GM12878 (cell line): ENCODE data around the gene MTNR1A. TPM values are rescaled to one million over a fixed set of nuclear protein-coding genes. Genes with fewer than 3 reads are reported as not detected.

Experiments used
- ATAC-seq: fragments of 200-7000 bp; cut with Tn5 transposase; 3 replicates; pipeline ENCODE4 v1.9.1; 2020; ENCODE audit warnings: mild to moderate bottlenecking, moderate library complexity
- BruUV-seq: library from RNA; stranded (reverse); fragments of 400-500 nt; replicated peaks from 2 replicates; lab custom pipeline; 2021; lab: Mats Ljungman, UMichigan
- CTCF ChIA-PET: fragments of 300-600 bp; sonication (Branson Sonifier 250); formaldehyde crosslinking; extraction: SDS; loops from one replicate; lab custom pipeline; 2021; ENCODE audit warnings: inconsistent platforms; lab: Yijun Ruan, JAX
- POLR2A ChIA-PET: fragments of 350-600 bp; formaldehyde crosslinking; extraction: SDS; loops from one replicate; lab custom pipeline; 2021; ENCODE audit warnings: inconsistent platforms; lab: Charles Lee
- RAD21 ChIA-PET: fragments of 300-600 bp; sonication (Branson Sonifier 250); formaldehyde crosslinking; loops from one replicate; lab custom pipeline; 2023; ENCODE audit warnings: antibody characterized with exemption; ENCODE audit not compliant: unreplicated experiment; lab: Charles Lee
- SMC1A ChIA-PET: fragments of 300-600 bp; sonication (Branson Sonifier 250); formaldehyde crosslinking; loops from one replicate; lab custom pipeline; 2023; ENCODE audit not compliant: unreplicated experiment, uncharacterized antibody; lab: Charles Lee
- DNase-seq: peaks from one replicate; pipeline ENCODE4 v3.0.0-alpha.2; 2011; ENCODE audit warnings: low read depth, low spot score
- FAIRE-seq: peaks from 3 replicates; lab custom pipeline; 2011; peaks lifted over from hg19 to GRCh38; lab: Jason Lieb, UNC
- H2AFZ ChIP-seq: 2 replicates; pipeline ENCODE4 v1.6.0; 2011; ENCODE audit warnings: low read depth, low read length, control low read depth; ENCODE audit not compliant: control insufficient read depth
- H3K27ac ChIP-seq: 2 replicates; pipeline ENCODE4 v1.5.1; 2011; ENCODE audit warnings: control low read depth; ENCODE audit not compliant: control insufficient read depth, insufficient read depth
- H3K27me3 ChIP-seq, 2 experiments: replicated peaks in 1 of 2; 2 replicates each; pipeline versions ENCODE4 v1.6.0 to v1.6.1; 2011; ENCODE audit warnings: low read length in 1 of 2; ENCODE audit not compliant: control insufficient read depth in 2 of 2, insufficient read depth in 2 of 2
- H3K36me3 ChIP-seq, 2 experiments: 2 replicates each; pipeline ENCODE4 v1.5.1; 2011; ENCODE audit warnings: low read length in 1 of 2; ENCODE audit not compliant: control insufficient read depth in 2 of 2, insufficient read depth in 2 of 2
- H3K4me1 ChIP-seq: 2 replicates; pipeline ENCODE4 v1.6.1; 2011; ENCODE audit warnings: mild to moderate bottlenecking, low read length, moderate library complexity, mixed read lengths; ENCODE audit not compliant: control insufficient read depth, insufficient read depth
- H3K4me2 ChIP-seq: 2 replicates; pipeline ENCODE4 v1.6.0; 2011; ENCODE audit warnings: control low read depth; ENCODE audit not compliant: control insufficient read depth, insufficient read depth
- H3K4me3 ChIP-seq: fragments of 200-600 bp; sonication (generic); 2 replicates; pipeline ENCODE4 v1.5.1; 2016
- H3K79me2 ChIP-seq: 2 replicates; pipeline ENCODE4 v1.6.0; 2011; ENCODE audit warnings: low read length; ENCODE audit not compliant: control insufficient read depth, insufficient read depth
- H3K9ac ChIP-seq: 2 replicates; pipeline ENCODE4 v1.8.0; 2011; ENCODE audit warnings: low read length, control low read depth, mixed read lengths; ENCODE audit not compliant: control insufficient read depth, insufficient read depth
- H3K9me3 ChIP-seq: replicated peaks from 3 replicates; pipeline ENCODE4 v1.5.1; 2011; ENCODE audit warnings: mild to moderate bottlenecking, low read length; ENCODE audit not compliant: control insufficient read depth, insufficient read depth
- H4K20me1 ChIP-seq: 2 replicates; pipeline ENCODE4 v1.6.0; 2011; ENCODE audit not compliant: control insufficient read depth, insufficient read depth
- CBX5 ChIP-seq: sonication (generic); IDR thresholded peaks from 2 replicates; pipeline ENCODE4 v1.6.1; 2016; ENCODE audit warnings: low read depth, moderate library complexity, mild to moderate bottlenecking, inconsistent platforms
- CHD2 ChIP-seq: IDR thresholded peaks from 2 replicates; pipeline ENCODE4 v1.6.1; 2011; ENCODE audit warnings: low read depth, low read length, improper control_type of control experiment, borderline replicate concordance
- EED ChIP-seq: sonication (generic); IDR thresholded peaks from 2 replicates; pipeline ENCODE4 v1.6.1; 2016; ENCODE audit warnings: antibody characterized with exemption, low read depth
- JUNB ChIP-seq: IDR thresholded peaks from 2 replicates; pipeline ENCODE4 v1.6.1; 2016; ENCODE audit warnings: antibody characterized with exemption, mild to moderate bottlenecking
- TCF12 ChIP-seq: IDR thresholded peaks from 2 replicates; pipeline ENCODE4 v1.6.1; 2011; ENCODE audit warnings: low read depth, mild to moderate bottlenecking, low read length
- WGBS: methylation state at CpG from one replicate; pipeline ENCODE4 v1.1.6; 2016; ENCODE audit warnings: low lambda C conversion rate; ENCODE audit not compliant: insufficient replicate concordance, insufficient coverage; ENCODE audit errors: missing lambda C conversion rate; 5-methylcytosine and 5-hydroxymethylcytosine counted together
- in situ Hi-C: fragments of 300-500 bp; cut with MboI; formaldehyde crosslinking; loops from 9 replicates; pipeline ENCODE4 v1.14.3; 2018; ENCODE audit warnings: mixed read lengths
- intact Hi-C: fragments of 100-400 bp; cut with micrococcal nuclease; formaldehyde crosslinking; loops from one replicate; pipeline ENCODE4 v1.14.2; 2022; ENCODE audit not compliant: unreplicated experiment
- polyA plus RNA-seq, 11 experiments: library from polyadenylated mRNA; depleted of rRNA in 4 of 11; unstranded in 6 of 11; stranded (reverse) in 5 of 11; fragments of >200 nt; fragmentation: Nextera tagmentation in 4 of 11; fragmentation: Illumina TruSeq in 1 of 11; extraction: Ambion mirVana in 4 of 11; extraction: Trizol in 1 of 11; gene quantifications; 1 replicate in 1 of 11; 2 replicates in 10 of 11; pipeline versions ENCODE4 v1.2.1 to v1.2.3, GENCODE V29; 2011 to 2016; ENCODE audit warnings: inconsistent platforms in 2 of 11, missing spikeins in 2 of 11, low read depth in 1 of 11
- total RNA-seq, 4 experiments: library from RNA; depleted of rRNA in 3 of 4; stranded (reverse); fragments of >200 nt in 3 of 4; fragmentation: Illumina TruSeq in 1 of 4; extraction: Trizol in 1 of 4; gene quantifications; 2 replicates each; pipeline versions ENCODE4 v1.2.1 to v1.2.3, GENCODE V29; 2013 to 2021
- TF ChIP-seq, protein P1 (sequence below): fragments of 450-650 bp; IDR thresholded peaks from 2 replicates; pipeline ENCODE4 v1.6.1; 2017; ENCODE audit warnings: mild to moderate bottlenecking, moderate library complexity
- TF ChIP-seq, protein P2 (sequence below): fragments of 450-650 bp; IDR thresholded peaks from 2 replicates; pipeline ENCODE4 v1.6.1; 2017; ENCODE audit warnings: mild to moderate bottlenecking, moderate library complexity
- TF ChIP-seq, protein P3 (sequence below): IDR thresholded peaks from 2 replicates; pipeline ENCODE4 v1.6.1; 2012; ENCODE audit warnings: low read length, inconsistent platforms
- TF ChIP-seq, protein P4 (sequence below): IDR thresholded peaks from 2 replicates; pipeline ENCODE4 v1.6.1; 2011; ENCODE audit warnings: low read depth, low read length, improper control_type of control experiment, borderline replicate concordance

MTNR1A gene
- total and polyA plus RNA-seq, 10 of the 15 experiments (the other 5 are each of a cell fraction or from before 2014, with no cell fraction given) = 0.14 TPM; not detected in 9

DNA sequence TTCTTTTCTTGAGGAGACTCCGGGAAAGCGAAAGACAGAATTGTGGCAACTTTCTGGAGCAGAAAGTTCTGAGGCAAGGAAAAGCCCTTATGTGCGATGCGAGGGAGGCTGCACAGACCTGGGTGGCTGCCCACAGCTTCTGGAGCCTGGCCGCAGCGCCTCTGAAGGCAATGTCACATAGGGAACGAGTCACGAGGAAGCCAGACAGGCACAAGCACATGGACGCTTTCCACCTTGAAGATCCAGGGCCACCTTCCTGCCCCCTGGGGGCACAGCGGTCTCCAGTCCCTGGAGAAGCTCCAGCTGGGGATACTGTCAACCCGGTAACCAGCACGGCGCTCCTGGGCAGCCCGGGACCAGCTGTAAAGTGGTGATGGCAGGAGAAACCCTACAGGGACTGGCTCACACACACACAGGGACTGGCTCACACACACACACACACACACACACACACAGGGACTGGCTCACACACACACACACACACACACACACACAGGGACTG, 69.8 kb downstream of the MTNR1A start:
- Histone ChIP-seq H2AFZ (no peak overlapping the region), H3K9ac (no peak overlapping the region), H3K27me3 (no peaks in the 10 kb centered on the region), H3K79me2 (no peaks in the 10 kb centered on the region), H3K9me3 (no peaks in the 10 kb centered on the region; the same call in 2 of the 3 replicates), H3K4me2 (no peak overlapping the region), H3K4me3 (no peak overlapping the region), H3K4me1 (no peaks in the 10 kb centered on the region), H4K20me1 (no peaks in the 10 kb centered on the region), H3K27ac (no peak overlapping the region), H3K36me3 (no peaks in the 10 kb centered on the region)
- ATAC-seq (no peak), FAIRE-seq (no peak), DNase-seq (no peak)
- ChIA-PET POLR2A (no interaction called here), RAD21 (no interaction called here), SMC1A (no interaction called here), CTCF (no interaction called here)
- WGBS = 69% methylated on average over 14 of the region's 14 CpGs
- in situ Hi-C loops = no loop called here
- no peak for TF ChIP-seq TCF12
- no peak for TF ChIP-seq CBX5
- TF ChIP-seq JUNB = no peak
- TF ChIP-seq, protein P1, sequence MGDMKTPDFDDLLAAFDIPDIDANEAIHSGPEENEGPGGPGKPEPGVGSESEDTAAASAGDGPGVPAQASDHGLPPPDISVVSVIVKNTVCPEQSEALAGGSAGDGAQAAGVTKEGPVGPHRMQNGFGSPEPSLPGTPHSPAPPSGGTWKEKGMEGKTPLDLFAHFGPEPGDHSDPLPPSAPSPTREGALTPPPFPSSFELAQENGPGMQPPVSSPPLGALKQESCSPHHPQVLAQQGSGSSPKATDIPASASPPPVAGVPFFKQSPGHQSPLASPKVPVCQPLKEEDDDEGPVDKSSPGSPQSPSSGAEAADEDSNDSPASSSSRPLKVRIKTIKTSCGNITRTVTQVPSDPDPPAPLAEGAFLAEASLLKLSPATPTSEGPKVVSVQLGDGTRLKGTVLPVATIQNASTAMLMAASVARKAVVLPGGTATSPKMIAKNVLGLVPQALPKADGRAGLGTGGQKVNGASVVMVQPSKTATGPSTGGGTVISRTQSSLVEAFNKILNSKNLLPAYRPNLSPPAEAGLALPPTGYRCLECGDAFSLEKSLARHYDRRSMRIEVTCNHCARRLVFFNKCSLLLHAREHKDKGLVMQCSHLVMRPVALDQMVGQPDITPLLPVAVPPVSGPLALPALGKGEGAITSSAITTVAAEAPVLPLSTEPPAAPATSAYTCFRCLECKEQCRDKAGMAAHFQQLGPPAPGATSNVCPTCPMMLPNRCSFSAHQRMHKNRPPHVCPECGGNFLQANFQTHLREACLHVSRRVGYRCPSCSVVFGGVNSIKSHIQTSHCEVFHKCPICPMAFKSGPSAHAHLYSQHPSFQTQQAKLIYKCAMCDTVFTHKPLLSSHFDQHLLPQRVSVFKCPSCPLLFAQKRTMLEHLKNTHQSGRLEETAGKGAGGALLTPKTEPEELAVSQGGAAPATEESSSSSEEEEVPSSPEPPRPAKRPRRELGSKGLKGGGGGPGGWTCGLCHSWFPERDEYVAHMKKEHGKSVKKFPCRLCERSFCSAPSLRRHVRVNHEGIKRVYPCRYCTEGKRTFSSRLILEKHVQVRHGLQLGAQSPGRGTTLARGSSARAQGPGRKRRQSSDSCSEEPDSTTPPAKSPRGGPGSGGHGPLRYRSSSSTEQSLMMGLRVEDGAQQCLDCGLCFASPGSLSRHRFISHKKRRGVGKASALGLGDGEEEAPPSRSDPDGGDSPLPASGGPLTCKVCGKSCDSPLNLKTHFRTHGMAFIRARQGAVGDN = no peak
- no peak for TF ChIP-seq EED
- TF ChIP-seq, protein P2, sequence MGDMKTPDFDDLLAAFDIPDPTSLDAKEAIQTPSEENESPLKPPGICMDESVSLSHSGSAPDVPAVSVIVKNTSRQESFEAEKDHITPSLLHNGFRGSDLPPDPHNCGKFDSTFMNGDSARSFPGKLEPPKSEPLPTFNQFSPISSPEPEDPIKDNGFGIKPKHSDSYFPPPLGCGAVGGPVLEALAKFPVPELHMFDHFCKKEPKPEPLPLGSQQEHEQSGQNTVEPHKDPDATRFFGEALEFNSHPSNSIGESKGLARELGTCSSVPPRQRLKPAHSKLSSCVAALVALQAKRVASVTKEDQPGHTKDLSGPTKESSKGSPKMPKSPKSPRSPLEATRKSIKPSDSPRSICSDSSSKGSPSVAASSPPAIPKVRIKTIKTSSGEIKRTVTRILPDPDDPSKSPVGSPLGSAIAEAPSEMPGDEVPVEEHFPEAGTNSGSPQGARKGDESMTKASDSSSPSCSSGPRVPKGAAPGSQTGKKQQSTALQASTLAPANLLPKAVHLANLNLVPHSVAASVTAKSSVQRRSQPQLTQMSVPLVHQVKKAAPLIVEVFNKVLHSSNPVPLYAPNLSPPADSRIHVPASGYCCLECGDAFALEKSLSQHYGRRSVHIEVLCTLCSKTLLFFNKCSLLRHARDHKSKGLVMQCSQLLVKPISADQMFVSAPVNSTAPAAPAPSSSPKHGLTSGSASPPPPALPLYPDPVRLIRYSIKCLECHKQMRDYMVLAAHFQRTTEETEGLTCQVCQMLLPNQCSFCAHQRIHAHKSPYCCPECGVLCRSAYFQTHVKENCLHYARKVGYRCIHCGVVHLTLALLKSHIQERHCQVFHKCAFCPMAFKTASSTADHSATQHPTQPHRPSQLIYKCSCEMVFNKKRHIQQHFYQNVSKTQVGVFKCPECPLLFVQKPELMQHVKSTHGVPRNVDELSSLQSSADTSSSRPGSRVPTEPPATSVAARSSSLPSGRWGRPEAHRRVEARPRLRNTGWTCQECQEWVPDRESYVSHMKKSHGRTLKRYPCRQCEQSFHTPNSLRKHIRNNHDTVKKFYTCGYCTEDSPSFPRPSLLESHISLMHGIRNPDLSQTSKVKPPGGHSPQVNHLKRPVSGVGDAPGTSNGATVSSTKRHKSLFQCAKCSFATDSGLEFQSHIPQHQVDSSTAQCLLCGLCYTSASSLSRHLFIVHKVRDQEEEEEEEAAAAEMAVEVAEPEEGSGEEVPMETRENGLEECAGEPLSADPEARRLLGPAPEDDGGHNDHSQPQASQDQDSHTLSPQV = no peak
- TF ChIP-seq, protein P3, sequence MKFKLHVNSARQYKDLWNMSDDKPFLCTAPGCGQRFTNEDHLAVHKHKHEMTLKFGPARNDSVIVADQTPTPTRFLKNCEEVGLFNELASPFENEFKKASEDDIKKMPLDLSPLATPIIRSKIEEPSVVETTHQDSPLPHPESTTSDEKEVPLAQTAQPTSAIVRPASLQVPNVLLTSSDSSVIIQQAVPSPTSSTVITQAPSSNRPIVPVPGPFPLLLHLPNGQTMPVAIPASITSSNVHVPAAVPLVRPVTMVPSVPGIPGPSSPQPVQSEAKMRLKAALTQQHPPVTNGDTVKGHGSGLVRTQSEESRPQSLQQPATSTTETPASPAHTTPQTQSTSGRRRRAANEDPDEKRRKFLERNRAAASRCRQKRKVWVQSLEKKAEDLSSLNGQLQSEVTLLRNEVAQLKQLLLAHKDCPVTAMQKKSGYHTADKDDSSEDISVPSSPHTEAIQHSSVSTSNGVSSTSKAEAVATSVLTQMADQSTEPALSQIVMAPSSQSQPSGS = no peak
- TF ChIP-seq, protein P4, sequence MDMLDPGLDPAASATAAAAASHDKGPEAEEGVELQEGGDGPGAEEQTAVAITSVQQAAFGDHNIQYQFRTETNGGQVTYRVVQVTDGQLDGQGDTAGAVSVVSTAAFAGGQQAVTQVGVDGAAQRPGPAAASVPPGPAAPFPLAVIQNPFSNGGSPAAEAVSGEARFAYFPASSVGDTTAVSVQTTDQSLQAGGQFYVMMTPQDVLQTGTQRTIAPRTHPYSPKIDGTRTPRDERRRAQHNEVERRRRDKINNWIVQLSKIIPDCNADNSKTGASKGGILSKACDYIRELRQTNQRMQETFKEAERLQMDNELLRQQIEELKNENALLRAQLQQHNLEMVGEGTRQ = no peak
- no peak for TF ChIP-seq CHD2
- BruUV-seq = no TSS peak
- intact Hi-C loops = no loop called here
